Coronary artery (tissue), 2 donors: ENCODE measurements around the gene CD59.
"Not testable (repeated sequence)": the region's sequence is repeated elsewhere in the genome, so short reads cannot be mapped to it uniquely, and the experiment has no call there.

Experiments used
- DNase-seq: peaks from one replicate; pipeline ENCODE4 v3.0.0-alpha.2; 2017; ENCODE audit warnings: low spot score
- H3K27ac ChIP-seq, 2 donors: fragments of 200-600 bp; sonication (generic); one replicate each; pipeline ENCODE4 v1.5.1; 2016 to 2019
- H3K4me3 ChIP-seq: fragments of 200-600 bp; sonication (generic); 2 replicates; pipeline ENCODE4 v1.5.1; 2016; ENCODE audit warnings: mild to moderate bottlenecking, moderate library complexity
- TF ChIP-seq, protein P1 (sequence below): fragments of 200-600 bp; sonication (generic); IDR thresholded peaks from one replicate; pipeline ENCODE4 v1.5.1; 2019; ENCODE audit warnings: antibody characterized with exemption

The CD59 gene

DNA sequence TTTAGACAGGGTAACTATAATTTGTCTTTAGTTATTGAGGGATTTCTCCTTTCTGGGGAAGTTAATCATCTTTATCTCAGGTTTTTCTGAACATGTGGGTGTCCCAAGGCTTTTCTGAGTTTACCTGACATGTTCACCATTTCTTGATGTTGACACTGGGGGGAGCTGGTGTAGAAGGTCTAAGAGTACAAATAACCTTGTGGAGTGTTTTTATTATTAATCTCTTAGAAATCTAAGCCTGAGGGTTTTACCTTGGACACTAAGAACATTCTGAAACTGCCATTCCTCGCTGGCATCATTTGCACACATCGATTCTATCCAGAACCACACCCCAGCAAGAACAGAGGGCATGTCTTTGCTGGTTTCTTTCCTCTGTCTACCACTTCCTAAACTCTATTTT, 20.0 kb downstream of the CD59 start:
- Histone ChIP-seq H3K4me3 (no peak overlapping the region), H3K27ac (no peak overlapping the region)
- no peak for DNase-seq
- TF ChIP-seq, protein P1, sequence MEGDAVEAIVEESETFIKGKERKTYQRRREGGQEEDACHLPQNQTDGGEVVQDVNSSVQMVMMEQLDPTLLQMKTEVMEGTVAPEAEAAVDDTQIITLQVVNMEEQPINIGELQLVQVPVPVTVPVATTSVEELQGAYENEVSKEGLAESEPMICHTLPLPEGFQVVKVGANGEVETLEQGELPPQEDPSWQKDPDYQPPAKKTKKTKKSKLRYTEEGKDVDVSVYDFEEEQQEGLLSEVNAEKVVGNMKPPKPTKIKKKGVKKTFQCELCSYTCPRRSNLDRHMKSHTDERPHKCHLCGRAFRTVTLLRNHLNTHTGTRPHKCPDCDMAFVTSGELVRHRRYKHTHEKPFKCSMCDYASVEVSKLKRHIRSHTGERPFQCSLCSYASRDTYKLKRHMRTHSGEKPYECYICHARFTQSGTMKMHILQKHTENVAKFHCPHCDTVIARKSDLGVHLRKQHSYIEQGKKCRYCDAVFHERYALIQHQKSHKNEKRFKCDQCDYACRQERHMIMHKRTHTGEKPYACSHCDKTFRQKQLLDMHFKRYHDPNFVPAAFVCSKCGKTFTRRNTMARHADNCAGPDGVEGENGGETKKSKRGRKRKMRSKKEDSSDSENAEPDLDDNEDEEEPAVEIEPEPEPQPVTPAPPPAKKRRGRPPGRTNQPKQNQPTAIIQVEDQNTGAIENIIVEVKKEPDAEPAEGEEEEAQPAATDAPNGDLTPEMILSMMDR = no peak

DNA sequence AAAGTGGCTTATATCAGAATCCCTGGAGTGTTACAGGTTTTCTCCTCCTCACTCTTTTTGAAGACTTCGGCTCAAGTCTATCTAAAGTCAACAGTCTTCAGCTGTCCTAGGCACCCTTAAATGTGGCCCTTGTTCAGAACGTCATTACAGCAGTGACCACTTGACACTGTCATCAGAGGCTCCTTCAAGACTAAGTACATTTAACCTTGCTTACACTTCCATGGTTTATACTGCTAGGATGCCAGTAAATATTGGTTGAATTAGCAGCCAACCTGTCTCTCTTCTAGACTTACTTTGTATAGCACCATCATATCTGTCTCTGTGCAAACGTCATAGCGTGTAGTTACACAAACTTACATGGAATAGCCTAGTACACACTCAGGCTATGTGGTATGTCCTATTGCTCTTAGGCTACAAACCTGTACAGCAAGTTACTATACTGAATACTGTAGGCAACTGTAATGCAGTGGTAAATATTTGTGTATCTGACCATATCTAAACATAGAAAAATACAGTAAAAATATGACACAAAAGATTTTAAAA, 22.3 kb downstream of the CD59 start:
- H3K27ac ChIP-seq = no peak overlapping the region
- DNase-seq = no peak
- TF ChIP-seq, protein P1 = no peak
- no peak overlapping the region for H3K4me3 ChIP-seq

DNA sequence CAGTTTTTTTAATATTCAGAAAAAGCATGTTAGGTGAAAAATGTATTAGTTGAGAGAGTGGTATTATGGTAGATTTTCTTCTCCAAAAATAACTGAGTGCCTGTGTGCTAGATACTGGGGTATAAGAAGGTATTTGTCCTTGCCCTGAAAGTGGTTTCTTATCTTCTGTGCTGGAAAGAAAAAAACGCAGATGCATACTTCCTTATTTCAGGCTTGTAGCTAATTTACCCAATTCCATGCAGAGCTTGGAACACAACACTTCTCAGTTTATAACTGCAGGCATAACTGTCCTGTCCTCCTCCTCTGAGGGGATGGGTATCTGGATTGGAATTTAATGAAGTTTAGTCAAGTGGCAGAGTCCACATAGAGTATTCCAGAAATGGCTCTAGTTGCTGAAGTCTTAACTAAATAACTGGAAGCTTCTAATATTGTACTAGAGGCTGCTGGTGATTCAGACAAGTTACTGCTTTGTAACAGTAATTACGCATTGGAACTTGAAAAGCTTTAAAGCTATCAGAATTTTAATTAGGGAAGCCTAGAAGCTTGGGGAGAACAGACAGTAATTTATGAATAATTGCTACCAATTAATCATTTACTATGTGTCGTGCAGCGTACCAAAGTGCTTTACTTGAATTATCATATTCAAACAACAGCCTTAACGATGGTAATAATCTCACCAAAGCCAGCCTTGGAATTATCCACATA, 22.9 kb downstream of the CD59 start:
- H3K27ac ChIP-seq = no peak overlapping the region
- no peak overlapping the region for H3K4me3 ChIP-seq
- DNase-seq = no peak
- TF ChIP-seq, protein P1 = no peak

DNA sequence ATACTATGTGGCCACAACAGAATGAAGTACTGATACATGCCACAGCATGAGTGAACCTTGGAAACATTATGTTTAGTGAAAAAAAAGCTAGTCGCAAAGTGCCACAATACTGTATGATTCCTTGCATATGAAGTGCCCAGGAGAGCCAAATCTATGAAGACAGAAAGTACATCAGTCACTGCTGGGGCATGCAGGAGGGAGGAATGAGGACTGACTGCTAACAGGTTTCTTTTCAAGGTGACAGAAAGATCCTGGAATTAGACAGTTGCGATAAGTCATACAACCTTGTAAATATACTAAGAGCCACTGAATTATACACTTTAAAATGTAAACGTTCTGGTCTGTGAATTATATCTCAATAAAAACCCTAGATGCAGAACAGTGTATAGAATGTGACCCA, 23.8 kb downstream of the CD59 start:
- TF ChIP-seq, protein P1 = no peak
- H3K27ac ChIP-seq = no peak overlapping the region
- no peak overlapping the region for H3K4me3 ChIP-seq
- DNase-seq = no peak

DNA sequence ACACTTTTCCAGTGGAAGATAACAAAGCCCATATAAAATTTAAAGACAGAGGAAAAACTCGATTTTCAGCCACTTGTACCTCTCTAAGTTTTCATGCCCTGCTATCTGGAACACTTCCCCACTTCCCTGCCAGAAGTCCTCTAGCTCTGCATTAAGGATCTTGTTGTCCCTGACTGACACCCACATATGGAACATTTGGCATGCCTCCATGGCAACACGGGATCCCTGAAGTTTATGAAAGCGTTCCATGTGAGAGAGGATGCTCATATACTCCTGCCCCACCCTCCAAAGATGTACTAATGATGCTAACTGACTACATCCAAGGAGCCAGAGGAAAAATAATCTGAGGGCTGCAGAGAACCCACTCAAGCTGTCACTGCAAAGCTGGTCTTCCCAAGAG, 26.8 kb downstream of the CD59 start:
- Histone ChIP-seq H3K27ac (peak overlapping the region in 1 of 2 donors; percentile 9), H3K4me3 (no peak overlapping the region)
- DNase-seq = no peak
- TF ChIP-seq, protein P1 = no peak

DNA sequence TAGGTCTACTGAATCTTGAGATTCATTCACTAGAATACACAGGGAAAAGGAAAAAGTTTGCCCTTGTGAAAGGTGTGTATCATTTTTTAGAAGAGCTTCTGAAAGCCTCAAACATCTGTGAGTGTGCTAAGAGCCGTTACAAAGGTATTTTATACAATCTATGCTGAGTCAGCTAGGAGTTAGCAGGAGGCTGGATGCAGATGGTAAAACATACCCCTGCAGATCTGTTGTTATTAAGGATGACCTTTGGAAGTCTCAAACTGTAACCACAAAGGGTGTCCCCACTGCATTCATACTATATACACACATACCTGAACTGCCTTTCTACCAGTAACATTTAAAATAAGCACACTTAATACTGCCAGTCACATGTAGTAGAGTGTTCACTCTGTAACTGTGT, 27.2 kb downstream of the CD59 start:
- TF ChIP-seq, protein P1 = no peak
- peak overlapping the region in 1 of 2 donors; percentile 9 for H3K27ac ChIP-seq

DNA sequence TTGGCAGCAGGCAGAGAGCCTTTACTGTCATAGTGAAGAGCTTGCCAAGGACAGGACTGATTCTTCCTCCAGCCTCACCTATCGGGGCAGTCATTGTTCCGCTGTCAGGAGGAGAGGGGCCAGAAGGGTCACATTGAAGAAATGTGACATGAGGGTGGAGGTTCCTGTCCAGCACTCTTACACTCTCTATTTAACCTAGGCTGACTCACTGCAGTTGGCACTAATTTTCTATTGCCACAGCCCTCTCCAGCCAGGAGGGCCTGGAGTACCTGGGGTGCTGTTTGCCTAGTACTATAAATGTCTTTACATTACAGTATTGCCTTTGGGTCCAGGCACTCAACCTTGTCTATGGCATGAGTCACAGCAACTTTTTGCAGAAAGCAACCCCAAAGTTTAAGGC, 28.4 kb downstream of the CD59 start:
- peak overlapping the region in 1 of 2 donors; percentile 63 for H3K27ac ChIP-seq
- not testable (repeated sequence) for DNase-seq

More for the DNA sequence above, 27.2 kb downstream of the CD59 start:
- DNase-seq = no peak
- H3K4me3 ChIP-seq = no peak overlapping the region

More for the DNA sequence above, 28.4 kb downstream of the CD59 start:
- H3K4me3 ChIP-seq = not testable (repeated sequence)
